ENCODE results near the gene UTF1.
A peak's percentile ranks its signal among the peaks of the same experiment; 100 is the strongest.

The UTF1 gene

GRCh38 chr10:133252223-133252552 is 22.2 kb downstream of the UTF1 start:
- Histone ChIP-seq H3K27me3 (ENCODE audit: insufficient read depth, low read length, poor library complexity) (no peaks in the 10 kb centered on the region), H2BK5ac (ENCODE audit: low read length) (no peak overlapping the region), H3K27ac (ENCODE audit: low read depth, low read length) (no peak overlapping the region), H3K79me2 (ENCODE audit: control insufficient read depth, insufficient read depth, low read length) (no peaks in the 10 kb centered on the region), H3K9ac (ENCODE audit: low read length) (no peak overlapping the region), H3K79me1 (ENCODE audit: low read length) (no peaks in the 10 kb centered on the region), H2BK120ac (ENCODE audit: low read depth, low read length) (no peak overlapping the region), H3K4ac (ENCODE audit: low read depth, low read length) (no peak overlapping the region), H2AK5ac (ENCODE audit: low read length) (no peak overlapping the region), H3K23ac (ENCODE audit: low read length) (no peak overlapping the region), H3K18ac (ENCODE audit: low read length) (no peak overlapping the region), H3K56ac (ENCODE audit: low read length) (no peak overlapping the region), H3K36me3 (ENCODE audit: control insufficient read depth, insufficient read depth, low read length) (no peaks in the 10 kb centered on the region), H4K5ac (ENCODE audit: low read length) (no peak overlapping the region), H4K8ac (ENCODE audit: low read depth, low read length) (no peak overlapping the region), H3K4me2 (ENCODE audit: low read length) (no peak overlapping the region), H2BK15ac (replicated peaks; ENCODE audit: low read depth) (no peak overlapping the region), H3K4me1 (ENCODE audit: control insufficient read depth, low read depth, low read length) (no peaks in the 10 kb centered on the region), H3K4me3 (ENCODE audit: low read length) (no peak overlapping the region)
- WGBS (ENCODE audit: extremely low coverage, insufficient coverage, low lambda C conversion rate): no CpG with 5 or more reads among the region's 12 CpGs
- DNase-seq: no peak

DNA sequence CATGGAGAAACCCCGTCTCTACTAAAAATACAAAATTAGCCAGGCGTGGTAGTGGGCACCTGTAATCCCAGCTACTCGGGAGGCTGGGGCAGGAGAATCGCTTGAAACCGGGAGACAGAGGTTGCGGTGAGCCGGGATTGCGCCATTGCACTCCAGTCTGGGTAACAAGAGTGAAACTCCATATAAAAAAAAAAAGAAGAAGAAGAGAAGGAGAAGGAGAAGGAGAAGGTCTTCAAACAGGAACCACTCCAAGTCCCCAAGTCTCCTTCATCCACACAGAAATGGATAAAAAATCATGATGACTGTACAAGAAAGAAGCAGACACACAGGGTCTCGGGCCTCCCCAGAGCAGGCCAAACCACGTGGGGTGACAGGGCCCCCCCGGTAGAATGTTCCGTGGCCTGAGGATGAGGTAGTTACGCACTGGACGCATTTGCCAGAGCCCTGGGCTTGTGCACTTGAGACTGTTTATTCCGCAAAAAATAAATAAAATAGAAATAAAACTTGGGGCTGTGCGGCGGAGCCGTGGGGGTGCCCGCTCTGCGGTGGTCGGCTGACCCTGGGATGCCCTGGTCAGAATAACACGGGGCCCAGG is 23.4 kb downstream of the UTF1 start:
- H3K4me2 ChIP-seq (ENCODE audit: low read length): no peak overlapping the region
- H4K5ac ChIP-seq (ENCODE audit: low read length): no peak overlapping the region
- H3K27ac ChIP-seq (ENCODE audit: low read depth, low read length): no peak overlapping the region
- H4K8ac ChIP-seq (ENCODE audit: low read depth, low read length): no peak overlapping the region
- no peak overlapping the region for H2AK5ac ChIP-seq (ENCODE audit: low read length)
- WGBS (ENCODE audit: extremely low coverage, insufficient coverage, low lambda C conversion rate): no CpG with 5 or more reads among the region's 22 CpGs
- H3K27me3 ChIP-seq (ENCODE audit: insufficient read depth, low read length, poor library complexity): no peaks in the 10 kb centered on the region
- no peaks in the 10 kb centered on the region for H3K36me3 ChIP-seq (ENCODE audit: control insufficient read depth, insufficient read depth, low read length)
- H3K4me1 ChIP-seq (ENCODE audit: control insufficient read depth, low read depth, low read length): no peaks in the 10 kb centered on the region
- no peak for DNase-seq
- H3K4ac ChIP-seq (ENCODE audit: low read depth, low read length): no peak overlapping the region
- H2BK5ac ChIP-seq (ENCODE audit: low read length): no peak overlapping the region
- H3K79me2 ChIP-seq (ENCODE audit: control insufficient read depth, insufficient read depth, low read length): no peaks in the 10 kb centered on the region
- no peak overlapping the region for H2BK120ac ChIP-seq (ENCODE audit: low read depth, low read length)
- H3K18ac ChIP-seq (ENCODE audit: low read length): no peak overlapping the region
- no peak overlapping the region for H3K9ac ChIP-seq (ENCODE audit: low read length)
- H3K4me3 ChIP-seq (ENCODE audit: low read length): no peak overlapping the region
- H3K79me1 ChIP-seq (ENCODE audit: low read length): no peaks in the 10 kb centered on the region
- H3K23ac ChIP-seq (ENCODE audit: low read length): no peak overlapping the region
- H2BK15ac ChIP-seq (replicated peaks; ENCODE audit: low read depth): no peak overlapping the region
- no peak overlapping the region for H3K56ac ChIP-seq (ENCODE audit: low read length)

DNA sequence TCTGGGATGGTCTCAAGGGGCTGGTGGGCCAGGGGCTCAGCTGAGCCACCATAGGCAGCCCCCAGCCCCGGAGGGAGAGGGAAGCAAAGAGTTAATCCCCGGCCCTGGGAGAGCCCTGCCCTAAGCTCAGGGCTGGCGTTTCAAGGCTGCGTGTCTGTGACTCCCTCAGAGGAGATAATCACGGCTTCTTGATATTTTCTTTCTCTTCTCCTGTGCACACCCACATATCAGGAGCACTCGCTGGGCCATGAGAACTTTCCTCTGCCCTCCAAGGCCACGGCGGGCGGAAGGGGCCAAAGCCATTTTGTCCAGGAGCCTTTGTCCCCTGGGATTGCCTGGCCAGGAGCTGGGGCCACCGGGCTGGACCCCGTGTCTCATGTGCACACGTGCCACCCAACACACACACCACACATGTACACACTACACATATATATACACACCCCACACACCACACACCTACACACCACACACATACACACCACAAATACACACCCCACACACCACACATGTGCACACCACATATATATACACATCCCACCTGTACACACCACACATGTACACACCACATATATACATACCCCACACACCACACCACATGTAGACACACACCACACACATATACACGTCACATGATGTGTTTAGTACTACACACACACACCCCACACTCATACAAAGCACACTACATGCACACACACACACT is 24.6 kb downstream of the UTF1 start:
- no CpG with 5 or more reads among the region's 13 CpGs for WGBS (ENCODE audit: extremely low coverage, insufficient coverage, low lambda C conversion rate)
- no peak for DNase-seq
- no peak overlapping the region for H3K23ac ChIP-seq (ENCODE audit: low read length)
- no peaks in the 10 kb centered on the region for H3K36me3 ChIP-seq (ENCODE audit: control insufficient read depth, insufficient read depth, low read length)
- no peaks in the 10 kb centered on the region for H3K4me1 ChIP-seq (ENCODE audit: control insufficient read depth, low read depth, low read length)
- H3K79me2 ChIP-seq (ENCODE audit: control insufficient read depth, insufficient read depth, low read length): no peaks in the 10 kb centered on the region
- H4K8ac ChIP-seq (ENCODE audit: low read depth, low read length): no peak overlapping the region
- no peak overlapping the region for H2BK5ac ChIP-seq (ENCODE audit: low read length)
- H3K4me2 ChIP-seq (ENCODE audit: low read length): no peak overlapping the region
- H3K56ac ChIP-seq (ENCODE audit: low read length): no peak overlapping the region
- H3K79me1 ChIP-seq (ENCODE audit: low read length): no peaks in the 10 kb centered on the region
- no peak overlapping the region for H2AK5ac ChIP-seq (ENCODE audit: low read length)
- no peak overlapping the region for H3K4ac ChIP-seq (ENCODE audit: low read depth, low read length)
- H3K18ac ChIP-seq (ENCODE audit: low read length): no peak overlapping the region
- H3K27me3 ChIP-seq (ENCODE audit: insufficient read depth, low read length, poor library complexity): no peaks in the 10 kb centered on the region
- H3K9ac ChIP-seq (ENCODE audit: low read length): no peak overlapping the region
- no peak overlapping the region for H2BK15ac ChIP-seq (replicated peaks; ENCODE audit: low read depth)
- H3K4me3 ChIP-seq (ENCODE audit: low read length): no peak overlapping the region
- no peak overlapping the region for H3K27ac ChIP-seq (ENCODE audit: low read depth, low read length)
- H2BK120ac ChIP-seq (ENCODE audit: low read depth, low read length): no peak overlapping the region
- H4K5ac ChIP-seq (ENCODE audit: low read length): no peak overlapping the region

DNA sequence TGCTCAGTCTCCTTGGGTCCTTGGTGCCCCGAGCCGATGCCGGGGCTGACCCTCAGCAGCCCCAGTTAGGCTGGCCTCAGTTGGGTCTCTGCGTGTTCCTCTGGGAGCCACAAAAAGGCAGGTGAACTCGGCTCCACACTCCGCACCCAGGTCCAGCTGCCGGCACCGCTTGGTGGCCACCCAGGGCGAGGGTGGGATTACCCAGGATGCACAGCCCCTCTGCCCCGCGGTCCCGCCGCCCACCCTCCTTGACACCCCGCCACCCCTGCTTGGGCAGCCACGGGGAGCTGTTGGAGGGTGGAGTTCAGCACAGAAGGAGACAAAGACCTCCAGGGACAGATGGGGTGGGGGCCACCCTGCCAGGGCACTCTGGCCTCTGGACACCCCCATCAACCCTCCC is 25.3 kb downstream of the UTF1 start:
- H4K8ac ChIP-seq (ENCODE audit: low read depth, low read length): no peak overlapping the region
- H2BK5ac ChIP-seq (ENCODE audit: low read length): no peak overlapping the region
- no peaks in the 10 kb centered on the region for H3K79me2 ChIP-seq (ENCODE audit: control insufficient read depth, insufficient read depth, low read length)
- no peaks in the 10 kb centered on the region for H3K4me1 ChIP-seq (ENCODE audit: control insufficient read depth, low read depth, low read length)
- no peak overlapping the region for H3K4ac ChIP-seq (ENCODE audit: low read depth, low read length)
- no peaks in the 10 kb centered on the region for H3K36me3 ChIP-seq (ENCODE audit: control insufficient read depth, insufficient read depth, low read length)
- no peaks in the 10 kb centered on the region for H3K27me3 ChIP-seq (ENCODE audit: insufficient read depth, low read length, poor library complexity)
- H3K27ac ChIP-seq (ENCODE audit: low read depth, low read length): no peak overlapping the region
- H3K18ac ChIP-seq (ENCODE audit: low read length): no peak overlapping the region
- no peak overlapping the region for H4K5ac ChIP-seq (ENCODE audit: low read length)
- H2AK5ac ChIP-seq (ENCODE audit: low read length): no peak overlapping the region
- no peak overlapping the region for H2BK15ac ChIP-seq (replicated peaks; ENCODE audit: low read depth)
- no CpG with 5 or more reads among the region's 15 CpGs for WGBS (ENCODE audit: extremely low coverage, insufficient coverage, low lambda C conversion rate)
- H3K9ac ChIP-seq (ENCODE audit: low read length): no peak overlapping the region
- H3K4me3 ChIP-seq (ENCODE audit: low read length): no peak overlapping the region
- H3K56ac ChIP-seq (ENCODE audit: low read length): no peak overlapping the region
- no peak overlapping the region for H2BK120ac ChIP-seq (ENCODE audit: low read depth, low read length)
- no peak overlapping the region for H3K23ac ChIP-seq (ENCODE audit: low read length)
- H3K79me1 ChIP-seq (ENCODE audit: low read length): no peaks in the 10 kb centered on the region
- H3K4me2 ChIP-seq (ENCODE audit: low read length): no peak overlapping the region
- no peak for DNase-seq

GRCh38 chr10:133257489-133258065 is 27.6 kb downstream of the UTF1 start:
- Histone ChIP-seq H2BK15ac (replicated peaks; ENCODE audit: low read depth) (no peak overlapping the region), H2AK5ac (ENCODE audit: low read length) (no peak overlapping the region), H3K79me1 (ENCODE audit: low read length) (no peaks in the 10 kb centered on the region), H4K5ac (ENCODE audit: low read length) (no peak overlapping the region), H3K4me2 (ENCODE audit: low read length) (peak overlapping the region; percentile 85), H3K4me1 (ENCODE audit: control insufficient read depth, low read depth, low read length) (no peaks in the 10 kb centered on the region), H3K4ac (ENCODE audit: low read depth, low read length) (no peak overlapping the region), H3K79me2 (ENCODE audit: control insufficient read depth, insufficient read depth, low read length) (no peaks in the 10 kb centered on the region), H3K18ac (ENCODE audit: low read length) (no peak overlapping the region), H2BK120ac (ENCODE audit: low read depth, low read length) (no peak overlapping the region), H3K9ac (ENCODE audit: low read length) (peak overlapping the region; percentile 57), H3K56ac (ENCODE audit: low read length) (peak overlapping the region; percentile 84), H4K8ac (ENCODE audit: low read depth, low read length) (no peak overlapping the region), H3K23ac (ENCODE audit: low read length) (no peak overlapping the region), H3K4me3 (ENCODE audit: low read length) (peak overlapping the region; percentile 7), H3K36me3 (ENCODE audit: control insufficient read depth, insufficient read depth, low read length) (no peaks in the 10 kb centered on the region), H3K27me3 (ENCODE audit: insufficient read depth, low read length, poor library complexity) (no peaks in the 10 kb centered on the region), H2BK5ac (ENCODE audit: low read length) (no peak overlapping the region), H3K27ac (ENCODE audit: low read depth, low read length) (no peak overlapping the region)
- WGBS (ENCODE audit: extremely low coverage, insufficient coverage, low lambda C conversion rate): no CpG with 5 or more reads among the region's 27 CpGs
- DNase-seq: peak; percentile 73

All from mesendoderm (in vitro differentiated cells).